Measurements from ENCODE around the gene RBMS1. TPM values are rescaled to one million over a fixed set of nuclear protein-coding genes. Genes with fewer than 3 reads are reported as not detected.

The RBMS1 gene
- polyA plus RNA-seq, 1 donor from 2014 or later = 8.4 TPM

DNA sequence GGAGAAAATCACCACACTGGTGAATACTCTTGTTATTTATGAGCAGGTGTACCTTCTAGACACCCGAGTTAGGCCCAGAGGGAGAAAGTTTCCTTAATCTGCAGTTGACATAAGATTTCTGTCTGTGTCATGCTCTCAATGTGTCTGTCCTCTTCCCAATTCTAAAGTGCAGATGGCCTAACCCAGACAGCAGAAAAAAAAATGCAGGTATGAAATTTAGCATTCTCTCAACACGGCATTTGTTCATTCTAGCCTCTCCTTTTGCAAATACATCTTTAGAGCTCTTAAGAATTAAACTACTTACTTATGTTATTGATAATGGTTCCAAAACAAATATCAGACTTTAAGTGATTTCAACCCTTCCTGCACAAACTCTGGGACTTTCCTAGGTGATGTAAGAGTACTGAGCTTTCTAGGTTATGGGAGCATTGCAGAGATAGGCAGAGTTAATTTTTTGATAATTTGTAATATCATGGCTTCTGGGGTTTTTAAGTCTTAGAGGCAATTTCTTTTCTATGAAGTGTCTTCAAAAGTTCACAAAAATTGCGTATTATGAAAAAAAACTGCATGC is 260.6 kb downstream of the RBMS1 start:
- H3K36me3 ChIP-seq (ENCODE audit: insufficient read depth, low read length) = no peaks in the 10 kb centered on the region
- no peak overlapping the region for H3K27ac ChIP-seq (ENCODE audit: low read length)
- H3K79me2 ChIP-seq (replicated peaks; ENCODE audit: insufficient read depth, low read length) = no peaks in the 10 kb centered on the region
- H2AFZ ChIP-seq (ENCODE audit: low read depth, low read length) = no peak overlapping the region
- H3K9ac ChIP-seq (ENCODE audit: low read length) = no peak overlapping the region
- H4K20me1 ChIP-seq (ENCODE audit: insufficient read depth) = no peaks in the 10 kb centered on the region
- H3K9me2 ChIP-seq (ENCODE audit: insufficient read depth, low read length) = no peaks in the 10 kb centered on the region
- no peak overlapping the region for H3K4me2 ChIP-seq (ENCODE audit: low read length)
- H3K4me3 ChIP-seq (ENCODE audit: low read length) = no peak overlapping the region
- no peaks in the 10 kb centered on the region for H3K27me3 ChIP-seq (ENCODE audit: insufficient read depth, low read depth, low read length)
- no peaks in the 10 kb centered on the region for H3K9me3 ChIP-seq (ENCODE audit: low read length)
- TF ChIP-seq, protein P1, sequence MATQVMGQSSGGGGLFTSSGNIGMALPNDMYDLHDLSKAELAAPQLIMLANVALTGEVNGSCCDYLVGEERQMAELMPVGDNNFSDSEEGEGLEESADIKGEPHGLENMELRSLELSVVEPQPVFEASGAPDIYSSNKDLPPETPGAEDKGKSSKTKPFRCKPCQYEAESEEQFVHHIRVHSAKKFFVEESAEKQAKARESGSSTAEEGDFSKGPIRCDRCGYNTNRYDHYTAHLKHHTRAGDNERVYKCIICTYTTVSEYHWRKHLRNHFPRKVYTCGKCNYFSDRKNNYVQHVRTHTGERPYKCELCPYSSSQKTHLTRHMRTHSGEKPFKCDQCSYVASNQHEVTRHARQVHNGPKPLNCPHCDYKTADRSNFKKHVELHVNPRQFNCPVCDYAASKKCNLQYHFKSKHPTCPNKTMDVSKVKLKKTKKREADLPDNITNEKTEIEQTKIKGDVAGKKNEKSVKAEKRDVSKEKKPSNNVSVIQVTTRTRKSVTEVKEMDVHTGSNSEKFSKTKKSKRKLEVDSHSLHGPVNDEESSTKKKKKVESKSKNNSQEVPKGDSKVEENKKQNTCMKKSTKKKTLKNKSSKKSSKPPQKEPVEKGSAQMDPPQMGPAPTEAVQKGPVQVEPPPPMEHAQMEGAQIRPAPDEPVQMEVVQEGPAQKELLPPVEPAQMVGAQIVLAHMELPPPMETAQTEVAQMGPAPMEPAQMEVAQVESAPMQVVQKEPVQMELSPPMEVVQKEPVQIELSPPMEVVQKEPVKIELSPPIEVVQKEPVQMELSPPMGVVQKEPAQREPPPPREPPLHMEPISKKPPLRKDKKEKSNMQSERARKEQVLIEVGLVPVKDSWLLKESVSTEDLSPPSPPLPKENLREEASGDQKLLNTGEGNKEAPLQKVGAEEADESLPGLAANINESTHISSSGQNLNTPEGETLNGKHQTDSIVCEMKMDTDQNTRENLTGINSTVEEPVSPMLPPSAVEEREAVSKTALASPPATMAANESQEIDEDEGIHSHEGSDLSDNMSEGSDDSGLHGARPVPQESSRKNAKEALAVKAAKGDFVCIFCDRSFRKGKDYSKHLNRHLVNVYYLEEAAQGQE (IDR thresholded peaks at IDR 0.05; ENCODE audit: borderline replicate concordance) = no peak
- TF ChIP-seq POLR2AphosphoS5 (IDR thresholded peaks at IDR 0.05) (no peak), MXI1 (conservative IDR thresholded peaks at IDR 0.05; ENCODE audit: poor library complexity, severe bottlenecking) (no peak), EZH2 (IDR thresholded peaks at IDR 0.05; ENCODE audit: borderline replicate concordance, insufficient read depth, low read length, poor library complexity, severe bottlenecking) (no peak), TAF1 (IDR thresholded peaks at IDR 0.05; ENCODE audit: low read depth) (no peak), SMC3 (conservative IDR thresholded peaks at IDR 0.05; ENCODE audit: poor library complexity) (no peak), RAD21 (conservative IDR thresholded peaks at IDR 0.05) (no peak), EP300 (conservative IDR thresholded peaks at IDR 0.05; ENCODE audit: poor library complexity, severe bottlenecking) (no peak)
- TF ChIP-seq, protein P2, sequence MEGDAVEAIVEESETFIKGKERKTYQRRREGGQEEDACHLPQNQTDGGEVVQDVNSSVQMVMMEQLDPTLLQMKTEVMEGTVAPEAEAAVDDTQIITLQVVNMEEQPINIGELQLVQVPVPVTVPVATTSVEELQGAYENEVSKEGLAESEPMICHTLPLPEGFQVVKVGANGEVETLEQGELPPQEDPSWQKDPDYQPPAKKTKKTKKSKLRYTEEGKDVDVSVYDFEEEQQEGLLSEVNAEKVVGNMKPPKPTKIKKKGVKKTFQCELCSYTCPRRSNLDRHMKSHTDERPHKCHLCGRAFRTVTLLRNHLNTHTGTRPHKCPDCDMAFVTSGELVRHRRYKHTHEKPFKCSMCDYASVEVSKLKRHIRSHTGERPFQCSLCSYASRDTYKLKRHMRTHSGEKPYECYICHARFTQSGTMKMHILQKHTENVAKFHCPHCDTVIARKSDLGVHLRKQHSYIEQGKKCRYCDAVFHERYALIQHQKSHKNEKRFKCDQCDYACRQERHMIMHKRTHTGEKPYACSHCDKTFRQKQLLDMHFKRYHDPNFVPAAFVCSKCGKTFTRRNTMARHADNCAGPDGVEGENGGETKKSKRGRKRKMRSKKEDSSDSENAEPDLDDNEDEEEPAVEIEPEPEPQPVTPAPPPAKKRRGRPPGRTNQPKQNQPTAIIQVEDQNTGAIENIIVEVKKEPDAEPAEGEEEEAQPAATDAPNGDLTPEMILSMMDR (IDR thresholded peaks at IDR 0.05; ENCODE audit: poor library complexity, severe bottlenecking) = no peak
- H3F3A ChIP-seq (ENCODE audit: insufficient read depth, low read length, poor library complexity, severe bottlenecking) = no peaks in the 10 kb centered on the region

DNA sequence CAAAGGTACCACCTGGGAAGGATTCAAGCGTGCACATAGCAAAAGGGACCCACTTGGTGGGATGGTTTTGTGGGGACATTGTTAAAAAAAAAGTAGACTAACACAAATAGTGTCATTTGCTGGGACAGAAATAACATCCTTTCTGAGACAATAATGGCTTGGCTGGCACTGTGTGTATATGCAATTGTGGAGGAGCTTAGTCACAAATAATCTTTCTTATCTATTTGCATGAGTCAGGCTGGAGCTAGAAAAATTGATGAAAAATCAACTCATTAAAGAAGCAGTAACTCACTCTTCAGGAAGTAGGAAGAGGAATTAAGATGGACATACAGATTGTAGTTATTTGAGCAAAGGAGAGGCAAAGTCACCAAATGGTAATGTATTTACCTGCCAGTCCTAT is 264.0 kb downstream of the RBMS1 start:
- Histone ChIP-seq H4K20me1 (ENCODE audit: insufficient read depth) (no peaks in the 10 kb centered on the region), H3K4me3 (ENCODE audit: low read length) (no peak overlapping the region), H3K4me2 (ENCODE audit: low read length) (no peak overlapping the region), H3K9me2 (ENCODE audit: insufficient read depth, low read length) (no peaks in the 10 kb centered on the region), H3K27ac (ENCODE audit: low read length) (no peak overlapping the region), H3K79me2 (replicated peaks; ENCODE audit: insufficient read depth, low read length) (no peaks in the 10 kb centered on the region), H2AFZ (ENCODE audit: low read depth, low read length) (no peak overlapping the region), H3K9ac (ENCODE audit: low read length) (no peak overlapping the region), H3F3A (ENCODE audit: insufficient read depth, low read length, poor library complexity, severe bottlenecking) (no peaks in the 10 kb centered on the region), H3K27me3 (ENCODE audit: insufficient read depth, low read depth, low read length) (no peaks in the 10 kb centered on the region), H3K9me3 (ENCODE audit: low read length) (no peaks in the 10 kb centered on the region), H3K36me3 (ENCODE audit: insufficient read depth, low read length) (no peaks in the 10 kb centered on the region)
- TF ChIP-seq EZH2 (IDR thresholded peaks at IDR 0.05; ENCODE audit: borderline replicate concordance, insufficient read depth, low read length, poor library complexity, severe bottlenecking) (no peak), POLR2AphosphoS5 (IDR thresholded peaks at IDR 0.05) (no peak), SMC3 (conservative IDR thresholded peaks at IDR 0.05; ENCODE audit: poor library complexity) (no peak), TAF1 (IDR thresholded peaks at IDR 0.05; ENCODE audit: low read depth) (no peak), EP300 (conservative IDR thresholded peaks at IDR 0.05; ENCODE audit: poor library complexity, severe bottlenecking) (no peak), RAD21 (conservative IDR thresholded peaks at IDR 0.05) (no peak), MXI1 (conservative IDR thresholded peaks at IDR 0.05; ENCODE audit: poor library complexity, severe bottlenecking) (no peak)
- TF ChIP-seq, protein P2 (IDR thresholded peaks at IDR 0.05; ENCODE audit: poor library complexity, severe bottlenecking) = no peak
- TF ChIP-seq, protein P1 (IDR thresholded peaks at IDR 0.05; ENCODE audit: borderline replicate concordance) = no peak

Data from neural cell (in vitro differentiated cells).